HFF-Myc (cell line): ENCODE results near the gene PCGF3.
"Not testable (repeated sequence)": the region's sequence is repeated elsewhere in the genome, so short reads cannot be mapped to it uniquely, and the experiment has no call there.

Experiments used
- DNase-seq: peaks from one replicate; pipeline ENCODE4 v3.0.0-alpha.2; 2011; ENCODE audit warnings: low read depth; ENCODE audit errors: extremely low read depth
- H3K4me3 ChIP-seq: replicated peaks from 2 replicates; pipeline ENCODE4 v1.5.1; 2011; ENCODE audit warnings: low read depth, mild to moderate bottlenecking, control low read depth, low read length
- CTCF ChIP-seq: IDR thresholded peaks from 2 replicates; pipeline ENCODE4 v1.5.1; 2012; ENCODE audit warnings: mild to moderate bottlenecking, low read depth, low read length, control low read depth; ENCODE audit errors: missing control alignments

Gene PCGF3

GRCh38 chr4:727576-727975, 21.9 kb downstream of the PCGF3 start:
- DNase-seq: no peak
- no peak for TF ChIP-seq CTCF
- no peak overlapping the region for H3K4me3 ChIP-seq

GRCh38 chr4:729336-730315, 24.0 kb downstream of the PCGF3 start:
- H3K4me3 ChIP-seq: no peak overlapping the region
- DNase-seq: no peak
- TF ChIP-seq CTCF: no peak

GRCh38 chr4:730511-730910, 24.9 kb downstream of the PCGF3 start:
- H3K4me3 ChIP-seq: no peak overlapping the region
- no peak for DNase-seq
- no peak for TF ChIP-seq CTCF

- not testable (repeated sequence) for DNase-seq, H3K4me3 ChIP-seq
These were observed 25.6 kb downstream of the PCGF3 start for GRCh38 chr4:730946-731904.

GRCh38 chr4:731954-732353, 26.3 kb downstream of the PCGF3 start:
- DNase-seq, H3K4me3 ChIP-seq: not testable (repeated sequence)

- H3K4me3 ChIP-seq: no peak overlapping the region
- TF ChIP-seq CTCF: no peak
These were observed 26.9 kb downstream of the PCGF3 start for GRCh38 chr4:732486-732885.

GRCh38 chr4:732911-733630, 27.4 kb downstream of the PCGF3 start:
- no peak for DNase-seq

More at GRCh38 chr4:732486-732885, 26.9 kb downstream of the PCGF3 start:
- DNase-seq: no peak

More at GRCh38 chr4:732911-733630, 27.4 kb downstream of the PCGF3 start:
- no peak overlapping the region for H3K4me3 ChIP-seq
- TF ChIP-seq CTCF: no peak
